HepG2 (cell line): ENCODE data around the gene PHKG1. TPM values are rescaled to one million over a fixed set of nuclear protein-coding genes. Genes with fewer than 3 reads are reported as not detected.

Experiments
- AGO2 ChIP-seq: fragments of 200-400 bp; formaldehyde crosslinking; optimal IDR thresholded peaks from 2 replicates; pipeline ENCODE3; 2017; ENCODE audit warnings: mild to moderate bottlenecking, low read depth, low read length, moderate library complexity
- ATM ChIP-seq: fragments of 450-650 bp; IDR thresholded peaks from 2 replicates; pipeline ENCODE4 v1.7.1; 2017; ENCODE audit warnings: mild to moderate bottlenecking, borderline replicate concordance
- CC2D1A ChIP-seq: sonication (generic); formaldehyde crosslinking; IDR thresholded peaks from 2 replicates; pipeline ENCODE4 v1.8.1; 2023; ENCODE audit warnings: mild to moderate bottlenecking, missing genetic modification reagents
- FOSL1 ChIP-seq: sonication (generic); formaldehyde crosslinking; IDR thresholded peaks from 2 replicates; pipeline ENCODE4 v1.9.0; 2021; ENCODE audit warnings: missing genetic modification reagents, borderline replicate concordance
- RFX1 ChIP-seq: fragments of 450-650 bp; IDR thresholded peaks from 2 replicates; pipeline ENCODE4 v1.6.1; 2017
- RORA ChIP-seq: sonication (generic); formaldehyde crosslinking; IDR thresholded peaks from 2 replicates; pipeline ENCODE4 v1.5.0; 2020; ENCODE audit warnings: mild to moderate bottlenecking, missing genetic modification reagents, moderate library complexity
- TBX3 ChIP-seq: fragments of 450-650 bp; IDR thresholded peaks from 2 replicates; pipeline ENCODE4 v1.6.1; 2017; ENCODE audit warnings: antibody characterized with exemption, mild to moderate bottlenecking, inconsistent platforms, borderline replicate concordance
- YEATS2 ChIP-seq: sonication (generic); formaldehyde crosslinking; IDR thresholded peaks from 2 replicates; pipeline ENCODE4 v1.4.0; 2020; ENCODE audit warnings: missing genetic modification reagents, borderline replicate concordance
- ZC3H13 ChIP-seq: sonication (generic); formaldehyde crosslinking; IDR thresholded peaks from 2 replicates; pipeline ENCODE4 v1.8.1; 2023; ENCODE audit warnings: mild to moderate bottlenecking, missing genetic modification reagents, moderate library complexity
- ZKSCAN5 ChIP-seq: sonication (generic); formaldehyde crosslinking; IDR thresholded peaks from 2 replicates; pipeline ENCODE4 v1.5.1; 2020; ENCODE audit warnings: mild to moderate bottlenecking, missing genetic modification reagents
- ZNF367 ChIP-seq: sonication (generic); formaldehyde crosslinking; IDR thresholded peaks from 2 replicates; pipeline ENCODE4 v1.4.0; 2020; ENCODE audit warnings: missing genetic modification reagents, borderline replicate concordance
- ZNF543 ChIP-seq: sonication (generic); formaldehyde crosslinking; IDR thresholded peaks from 2 replicates; pipeline ENCODE4 v1.4.0; 2020; ENCODE audit warnings: mild to moderate bottlenecking, missing genetic modification reagents
- ZNF615 ChIP-seq: sonication (generic); formaldehyde crosslinking; IDR thresholded peaks from 2 replicates; pipeline ENCODE4 v1.5.0; 2020; ENCODE audit warnings: mild to moderate bottlenecking, missing genetic modification reagents, borderline replicate concordance
- ZNF672 ChIP-seq: sonication (generic); formaldehyde crosslinking; IDR thresholded peaks from 2 replicates; pipeline ENCODE4 v1.8.1; 2022; ENCODE audit warnings: missing genetic modification reagents
- ZNF782 ChIP-seq: sonication (generic); formaldehyde crosslinking; IDR thresholded peaks from 2 replicates; pipeline ENCODE4 v1.4.0; 2020; ENCODE audit warnings: missing genetic modification reagents, mild to moderate bottlenecking, borderline replicate concordance
- ZNF891 ChIP-seq: sonication (generic); formaldehyde crosslinking; IDR thresholded peaks from 2 replicates; pipeline ENCODE4 v1.5.0; 2020; ENCODE audit warnings: mild to moderate bottlenecking, missing genetic modification reagents
- polyA plus RNA-seq, 8 experiments: library from polyadenylated mRNA; depleted of rRNA in 3 of 8; stranded (reverse) in 7 of 8; unstranded in 1 of 8; fragments of >200 nt; fragmentation: Illumina TruSeq in 4 of 8; extraction: Trizol in 4 of 8; gene quantifications; 2 replicates each; pipeline versions ENCODE4 v1.2.1 to v1.2.3, GENCODE V29; 2011 to 2016; ENCODE audit warnings: low read depth in 4 of 8, missing spikeins in 1 of 8, mixed read lengths in 1 of 8; ENCODE audit not compliant: insufficient read depth in 1 of 8
- total RNA-seq, 5 experiments: library from RNA; depleted of rRNA; stranded (reverse); fragments of >200 nt; fragmentation: Illumina TruSeq; extraction: Trizol; gene quantifications; 2 replicates each; pipeline ENCODE4 v1.2.3, GENCODE V29; 2016; ENCODE audit warnings: low read depth in 1 of 5
- TF ChIP-seq, protein P1 (sequence below): sonication (generic); formaldehyde crosslinking; IDR thresholded peaks from 2 replicates; pipeline ENCODE4 v1.8.1; 2023; ENCODE audit warnings: mild to moderate bottlenecking, missing genetic modification reagents
- TF ChIP-seq, protein P2 (sequence below): sonication (generic); formaldehyde crosslinking; IDR thresholded peaks from 2 replicates; pipeline ENCODE4 v1.4.0; 2020; ENCODE audit warnings: missing genetic modification reagents, borderline replicate concordance
- TF ChIP-seq, protein P3 (sequence below): sonication (generic); formaldehyde crosslinking; IDR thresholded peaks from 2 replicates; pipeline ENCODE4 v1.5.0; 2020; ENCODE audit warnings: mild to moderate bottlenecking, missing genetic modification reagents, borderline replicate concordance
- TF ChIP-seq, protein P4 (sequence below): IDR thresholded peaks from 2 replicates; pipeline ENCODE4 v1.6.1; 2016; ENCODE audit warnings: low read depth, borderline replicate concordance

PHKG1 gene
- total and polyA plus RNA-seq, 2 of the 13 experiments (the other 11 are each of a cell fraction or from before 2014, with no cell fraction given): 0.44 to 0.71 TPM

DNA sequence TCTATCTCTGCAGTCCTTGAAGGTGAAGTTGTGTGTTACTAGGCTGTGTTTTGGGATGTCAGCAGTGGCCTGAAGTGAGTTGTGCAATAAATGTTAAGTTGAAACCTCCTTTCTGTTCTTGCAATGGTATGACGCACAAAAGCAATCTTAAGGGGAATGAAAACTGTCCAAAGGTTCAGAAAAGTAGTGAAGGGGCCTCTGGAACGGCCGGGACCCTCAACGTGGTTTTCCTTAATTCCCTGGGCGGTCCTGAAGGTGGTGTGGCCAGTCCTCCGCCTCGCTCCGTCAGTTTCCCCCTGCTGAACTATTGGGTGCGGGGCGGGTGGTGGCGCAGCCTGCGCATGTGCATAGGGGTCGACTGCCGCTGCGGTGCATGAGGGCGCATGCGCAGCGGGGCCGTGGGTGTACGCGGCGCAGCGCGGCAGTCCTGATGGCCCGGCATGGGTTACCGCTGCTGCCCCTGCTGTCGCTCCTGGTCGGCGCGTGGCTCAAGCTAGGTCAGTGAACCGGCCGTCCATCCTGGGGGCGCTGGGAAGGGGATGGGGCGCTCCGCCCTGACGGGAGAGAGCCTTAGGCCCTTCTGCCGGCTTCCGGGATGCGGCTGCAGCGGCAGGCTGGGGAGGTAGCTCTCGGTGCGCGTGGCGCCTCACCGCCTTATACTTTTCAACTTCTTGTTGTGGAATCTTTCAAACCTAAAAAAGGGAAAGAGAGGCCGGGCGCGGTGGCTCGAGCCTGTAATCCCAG is 28.7 kb downstream of the PHKG1 start, which contains the start of gene SUMF2 (continued):
- TF ChIP-seq TBX3 (no peak), ZNF615 (CRISPR knock-in tag) (no peak), ZNF891 (0 out of 2 replicates have a peak, but pooled peaks have one; percentile 50), ZNF543 (no peak), ZC3H13 (CRISPR knock-in tag) (peak; percentile 89), RORA (no peak), ZNF367 (CRISPR knock-in tag) (no peak), AGO2 (peak; percentile 100), RFX1 (no peak), ZNF782 (CRISPR knock-in tag) (peak; percentile 46; the same call in 1 of the 2 replicates), CC2D1A (CRISPR knock-in tag) (no peak), ZKSCAN5 (no peak), ATM (no peak), FOSL1 (no peak), YEATS2 (CRISPR knock-in tag) (no peak), ZNF672 (CRISPR knock-in tag) (no peak)
- TF ChIP-seq, protein P1, sequence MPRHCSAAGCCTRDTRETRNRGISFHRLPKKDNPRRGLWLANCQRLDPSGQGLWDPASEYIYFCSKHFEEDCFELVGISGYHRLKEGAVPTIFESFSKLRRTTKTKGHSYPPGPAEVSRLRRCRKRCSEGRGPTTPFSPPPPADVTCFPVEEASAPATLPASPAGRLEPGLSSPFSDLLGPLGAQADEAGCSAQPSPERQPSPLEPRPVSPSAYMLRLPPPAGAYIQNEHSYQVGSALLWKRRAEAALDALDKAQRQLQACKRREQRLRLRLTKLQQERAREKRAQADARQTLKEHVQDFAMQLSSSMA (CRISPR knock-in tag): peak; percentile 58; the same call in 1 of the 2 replicates
- TF ChIP-seq, protein P2, sequence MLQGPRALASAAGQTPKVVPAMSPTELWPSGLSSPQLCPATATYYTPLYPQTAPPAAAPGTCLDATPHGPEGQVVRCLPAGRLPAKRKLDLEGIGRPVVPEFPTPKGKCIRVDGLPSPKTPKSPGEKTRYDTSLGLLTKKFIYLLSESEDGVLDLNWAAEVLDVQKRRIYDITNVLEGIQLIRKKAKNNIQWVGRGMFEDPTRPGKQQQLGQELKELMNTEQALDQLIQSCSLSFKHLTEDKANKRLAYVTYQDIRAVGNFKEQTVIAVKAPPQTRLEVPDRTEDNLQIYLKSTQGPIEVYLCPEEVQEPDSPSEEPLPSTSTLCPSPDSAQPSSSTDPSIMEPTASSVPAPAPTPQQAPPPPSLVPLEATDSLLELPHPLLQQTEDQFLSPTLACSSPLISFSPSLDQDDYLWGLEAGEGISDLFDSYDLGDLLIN (CRISPR knock-in tag): no peak
- TF ChIP-seq, protein P3, sequence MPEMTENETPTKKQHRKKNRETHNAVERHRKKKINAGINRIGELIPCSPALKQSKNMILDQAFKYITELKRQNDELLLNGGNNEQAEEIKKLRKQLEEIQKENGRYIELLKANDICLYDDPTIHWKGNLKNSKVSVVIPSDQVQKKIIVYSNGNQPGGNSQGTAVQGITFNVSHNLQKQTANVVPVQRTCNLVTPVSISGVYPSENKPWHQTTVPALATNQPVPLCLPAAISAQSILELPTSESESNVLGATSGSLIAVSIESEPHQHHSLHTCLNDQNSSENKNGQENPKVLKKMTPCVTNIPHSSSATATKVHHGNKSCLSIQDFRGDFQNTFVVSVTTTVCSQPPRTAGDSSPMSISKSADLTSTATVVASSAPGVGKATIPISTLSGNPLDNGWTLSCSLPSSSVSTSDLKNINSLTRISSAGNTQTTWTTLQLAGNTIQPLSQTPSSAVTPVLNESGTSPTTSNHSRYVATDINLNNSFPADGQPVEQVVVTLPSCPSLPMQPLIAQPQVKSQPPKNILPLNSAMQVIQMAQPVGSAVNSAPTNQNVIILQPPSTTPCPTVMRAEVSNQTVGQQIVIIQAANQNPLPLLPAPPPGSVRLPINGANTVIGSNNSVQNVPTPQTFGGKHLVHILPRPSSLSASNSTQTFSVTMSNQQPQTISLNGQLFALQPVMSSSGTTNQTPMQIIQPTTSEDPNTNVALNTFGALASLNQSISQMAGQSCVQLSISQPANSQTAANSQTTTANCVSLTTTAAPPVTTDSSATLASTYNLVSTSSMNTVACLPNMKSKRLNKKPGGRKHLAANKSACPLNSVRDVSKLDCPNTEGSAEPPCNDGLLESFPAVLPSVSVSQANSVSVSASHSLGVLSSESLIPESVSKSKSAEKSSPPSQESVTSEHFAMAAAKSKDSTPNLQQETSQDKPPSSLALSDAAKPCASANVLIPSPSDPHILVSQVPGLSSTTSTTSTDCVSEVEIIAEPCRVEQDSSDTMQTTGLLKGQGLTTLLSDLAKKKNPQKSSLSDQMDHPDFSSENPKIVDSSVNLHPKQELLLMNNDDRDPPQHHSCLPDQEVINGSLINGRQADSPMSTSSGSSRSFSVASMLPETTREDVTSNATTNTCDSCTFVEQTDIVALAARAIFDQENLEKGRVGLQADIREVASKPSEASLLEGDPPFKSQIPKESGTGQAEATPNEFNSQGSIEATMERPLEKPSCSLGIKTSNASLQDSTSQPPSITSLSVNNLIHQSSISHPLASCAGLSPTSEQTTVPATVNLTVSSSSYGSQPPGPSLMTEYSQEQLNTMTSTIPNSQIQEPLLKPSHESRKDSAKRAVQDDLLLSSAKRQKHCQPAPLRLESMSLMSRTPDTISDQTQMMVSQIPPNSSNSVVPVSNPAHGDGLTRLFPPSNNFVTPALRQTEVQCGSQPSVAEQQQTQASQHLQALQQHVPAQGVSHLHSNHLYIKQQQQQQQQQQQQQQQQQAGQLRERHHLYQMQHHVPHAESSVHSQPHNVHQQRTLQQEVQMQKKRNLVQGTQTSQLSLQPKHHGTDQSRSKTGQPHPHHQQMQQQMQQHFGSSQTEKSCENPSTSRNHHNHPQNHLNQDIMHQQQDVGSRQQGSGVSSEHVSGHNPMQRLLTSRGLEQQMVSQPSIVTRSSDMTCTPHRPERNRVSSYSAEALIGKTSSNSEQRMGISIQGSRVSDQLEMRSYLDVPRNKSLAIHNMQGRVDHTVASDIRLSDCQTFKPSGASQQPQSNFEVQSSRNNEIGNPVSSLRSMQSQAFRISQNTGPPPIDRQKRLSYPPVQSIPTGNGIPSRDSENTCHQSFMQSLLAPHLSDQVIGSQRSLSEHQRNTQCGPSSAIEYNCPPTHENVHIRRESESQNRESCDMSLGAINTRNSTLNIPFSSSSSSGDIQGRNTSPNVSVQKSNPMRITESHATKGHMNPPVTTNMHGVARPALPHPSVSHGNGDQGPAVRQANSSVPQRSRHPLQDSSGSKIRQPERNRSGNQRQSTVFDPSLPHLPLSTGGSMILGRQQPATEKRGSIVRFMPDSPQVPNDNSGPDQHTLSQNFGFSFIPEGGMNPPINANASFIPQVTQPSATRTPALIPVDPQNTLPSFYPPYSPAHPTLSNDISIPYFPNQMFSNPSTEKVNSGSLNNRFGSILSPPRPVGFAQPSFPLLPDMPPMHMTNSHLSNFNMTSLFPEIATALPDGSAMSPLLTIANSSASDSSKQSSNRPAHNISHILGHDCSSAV (CRISPR knock-in tag): no peak
- TF ChIP-seq, protein P4, sequence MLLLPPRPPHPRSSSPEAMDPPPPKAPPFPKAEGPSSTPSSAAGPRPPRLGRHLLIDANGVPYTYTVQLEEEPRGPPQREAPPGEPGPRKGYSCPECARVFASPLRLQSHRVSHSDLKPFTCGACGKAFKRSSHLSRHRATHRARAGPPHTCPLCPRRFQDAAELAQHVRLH (CRISPR knock-in tag): 0 out of 2 replicates have a peak, but pooled peaks have one; percentile 60
